Stimulated activated CD8-positive, alpha-beta memory T cell treated with anti-CD3 and anti-CD28 coated beads, Interleukin-4, amount 100 ng/mL, for 48 hours (primary cell): ENCODE results near the gene SLC6A7.
"Not testable (repeated sequence)": the region's sequence is repeated elsewhere in the genome, so short reads cannot be mapped to it uniquely, and the experiment has no call there.

Experiments used
- DNase-seq: peaks from one replicate; pipeline ENCODE4 v3.0.0-alpha.2; 2020

The SLC6A7 gene

DNA sequence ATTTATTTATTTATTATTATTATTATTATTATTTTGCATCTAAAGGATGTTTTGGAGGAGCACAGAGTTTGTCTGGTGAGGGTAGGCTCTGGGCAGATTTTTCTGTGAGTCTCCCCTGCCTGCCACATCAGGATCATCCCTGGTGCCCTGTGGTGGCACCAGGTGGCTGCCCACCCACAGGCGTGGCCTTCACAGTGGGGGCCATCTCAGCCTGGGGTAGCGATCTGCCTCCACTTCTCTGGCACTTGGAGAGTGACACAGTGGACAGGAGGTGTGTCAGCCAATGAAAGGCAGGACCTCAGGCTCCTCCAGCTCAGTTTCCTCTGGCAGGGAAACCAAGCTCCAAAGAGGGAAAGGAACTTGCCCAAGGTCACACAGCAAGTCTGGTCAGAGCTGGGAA is 30.0 kb downstream of the SLC6A7 start:
- DNase-seq: no peak

DNA sequence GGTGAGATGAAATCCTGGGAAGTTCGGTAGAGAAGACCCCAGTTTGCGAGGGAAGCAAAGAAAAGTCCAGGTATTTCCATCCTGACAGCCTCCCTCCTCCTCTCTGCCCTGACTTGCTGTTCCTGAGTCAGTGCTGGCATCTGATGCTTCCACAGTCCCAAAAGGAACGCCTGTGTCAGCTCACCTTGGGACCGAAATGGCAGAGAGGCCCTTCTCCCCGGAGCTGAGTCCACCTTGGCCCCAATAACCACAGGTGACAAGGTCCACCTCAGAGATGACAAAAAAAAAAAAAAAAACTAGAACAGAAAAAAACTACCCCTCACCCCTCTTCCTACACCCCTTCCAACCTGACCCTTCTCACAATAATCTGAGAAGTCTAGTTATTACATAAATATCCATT is 31.6 kb downstream of the SLC6A7 start:
- DNase-seq: no peak

DNA sequence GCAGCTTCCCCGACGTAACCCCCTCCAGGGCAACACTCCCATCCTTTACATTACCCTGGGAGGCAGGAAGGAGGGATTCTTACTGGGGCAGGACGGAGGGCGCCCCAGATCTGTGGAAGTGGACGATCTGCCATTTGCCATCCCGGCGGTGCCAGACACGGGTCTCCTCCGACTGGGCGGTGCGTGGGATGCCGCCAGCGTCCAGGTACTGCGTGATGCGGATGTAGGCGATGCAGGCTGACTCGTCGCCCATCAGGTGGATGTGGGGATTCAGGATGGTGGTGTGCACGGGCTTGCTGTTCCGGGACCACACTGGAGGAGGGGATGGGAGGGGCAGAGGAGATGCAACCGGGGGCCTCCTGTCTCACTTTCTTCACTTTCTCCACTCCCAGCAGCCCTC is 33.0 kb downstream of the SLC6A7 start:
- no peak for DNase-seq

DNA sequence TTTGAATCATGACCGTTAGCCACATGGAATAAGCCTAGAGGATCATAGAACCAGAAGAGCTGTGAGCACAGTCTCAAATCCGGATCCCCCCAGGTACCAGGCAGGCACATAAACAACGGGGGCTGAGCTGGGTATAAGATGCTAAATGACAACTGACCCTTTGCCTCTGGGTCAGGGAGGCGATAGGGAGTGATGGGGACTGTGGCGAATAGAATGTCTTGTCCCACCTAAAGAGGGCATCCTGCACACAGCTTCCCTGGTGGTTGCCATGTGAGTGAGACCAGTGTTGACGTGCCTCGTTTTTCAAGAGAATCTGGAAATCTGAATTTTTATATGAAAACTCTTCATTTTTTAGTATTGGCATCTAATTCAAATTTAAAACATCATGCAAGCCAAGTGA is 33.6 kb downstream of the SLC6A7 start:
- no peak for DNase-seq

DNA sequence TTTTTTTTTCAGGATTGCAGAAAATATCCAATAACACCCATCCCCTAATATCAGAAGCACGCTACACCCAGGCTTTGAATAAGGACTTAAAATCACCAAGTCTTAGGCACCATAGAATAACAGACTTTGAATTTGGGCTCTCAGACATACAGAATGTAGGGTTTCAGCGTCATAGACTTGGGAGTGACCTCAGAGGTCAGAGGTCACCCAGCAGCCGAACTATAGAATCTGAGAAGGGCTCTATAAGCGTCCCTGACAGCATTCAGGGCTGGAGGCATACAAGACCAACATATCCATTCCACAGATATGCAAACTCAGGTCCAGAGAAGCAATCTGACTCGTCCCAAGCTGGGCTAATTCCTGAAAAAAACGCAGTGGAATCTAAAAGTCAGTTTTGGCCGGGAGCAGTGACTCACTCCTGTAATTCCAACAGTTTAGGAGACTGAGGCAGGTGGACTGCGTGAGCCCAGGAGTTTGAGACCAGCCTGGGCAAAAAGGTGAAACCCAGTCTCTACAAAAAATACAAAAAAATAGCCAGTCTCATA is 34.7 kb downstream of the SLC6A7 start:
- no peak for DNase-seq

DNA sequence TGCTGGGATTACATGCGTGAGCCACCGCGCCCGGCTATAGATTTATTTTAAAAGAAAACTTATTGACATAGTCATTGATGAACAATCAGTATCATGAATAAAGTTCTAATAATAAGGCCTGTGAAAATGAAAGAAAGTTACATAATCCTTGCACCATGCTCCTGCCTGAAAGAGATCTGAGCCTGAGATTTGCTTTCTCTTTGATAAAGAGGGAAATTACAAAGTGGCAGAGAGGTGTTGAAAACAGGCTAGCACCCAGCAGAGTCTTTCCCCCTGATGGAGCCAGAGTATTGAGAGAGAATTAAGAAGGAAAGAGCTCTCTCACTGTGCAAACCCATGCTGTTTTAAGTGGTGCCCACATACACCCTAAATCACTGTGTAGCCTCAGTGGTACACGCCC is 37.2 kb downstream of the SLC6A7 start:
- DNase-seq: no peak

DNA sequence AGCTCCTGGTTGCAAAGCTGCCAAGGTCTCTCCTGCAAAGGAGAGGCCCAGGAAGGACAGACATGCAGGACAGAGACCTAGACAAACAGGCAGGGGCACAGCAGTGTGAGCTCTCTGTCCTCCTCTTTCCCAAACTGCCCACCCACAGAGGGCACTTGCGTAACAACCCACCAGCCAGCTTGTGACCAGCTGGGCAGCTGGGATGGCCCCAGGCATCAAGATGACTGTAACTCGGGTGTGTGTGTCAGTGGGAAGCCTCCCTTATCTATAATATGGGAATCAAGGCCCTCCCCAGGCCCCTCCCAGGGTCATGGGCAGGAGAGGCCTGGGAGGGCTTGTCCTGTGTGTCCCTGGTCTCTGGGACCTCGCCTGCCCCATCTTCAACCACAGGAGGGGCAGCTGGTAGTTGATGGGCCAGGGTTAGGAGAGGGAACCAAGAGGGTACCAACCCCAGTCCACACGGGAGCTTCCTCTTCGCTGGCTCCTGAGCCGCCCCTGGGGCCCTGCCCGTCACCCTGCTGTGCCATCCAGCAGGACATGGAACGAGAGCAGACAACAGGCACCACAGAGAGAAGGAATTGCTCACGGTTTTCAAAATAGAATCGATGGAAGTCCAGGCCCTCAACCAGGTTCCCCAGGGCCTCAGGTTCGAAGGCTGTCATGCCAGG is 37.9 kb downstream of the SLC6A7 start:
- no peak for DNase-seq

DNA sequence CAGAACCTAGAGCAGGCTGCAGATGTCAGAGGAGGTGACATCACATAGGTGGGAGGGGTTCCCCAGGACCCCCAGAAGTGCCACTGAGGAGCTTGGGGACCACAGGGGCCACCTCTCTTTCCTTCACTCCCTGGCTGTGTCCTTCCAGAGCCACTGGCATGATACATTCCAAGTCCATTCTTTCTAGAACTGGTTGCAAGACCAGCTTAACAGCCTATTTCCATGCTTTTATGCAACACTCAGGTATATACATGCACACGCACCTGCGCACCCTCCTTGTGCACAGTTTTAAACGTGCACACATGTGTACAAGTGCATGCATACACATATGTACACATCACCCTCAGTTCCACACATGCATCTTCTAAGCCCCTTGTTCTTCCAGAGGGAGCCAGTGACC is 39.7 kb downstream of the SLC6A7 start:
- no peak for DNase-seq

DNA sequence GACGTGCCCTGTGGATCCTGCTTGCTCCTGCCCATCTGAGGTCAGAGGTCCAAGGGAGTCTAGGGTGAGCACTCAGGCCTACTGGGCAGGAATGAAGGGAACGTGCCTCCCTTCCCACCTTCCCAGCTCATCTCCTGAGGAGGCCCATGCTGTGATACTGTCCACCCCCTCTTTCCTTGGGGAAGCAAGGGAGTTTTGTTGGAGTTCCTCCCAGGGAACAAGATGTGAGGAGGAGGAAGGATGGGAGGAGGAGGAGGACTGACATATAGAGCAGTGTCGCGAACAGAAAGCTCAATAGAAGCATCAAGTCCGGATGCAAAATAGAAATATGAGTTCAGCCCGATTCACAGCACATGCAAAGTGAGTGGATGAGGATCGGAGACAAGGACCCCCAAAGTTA is 41.0 kb downstream of the SLC6A7 start:
- no peak for DNase-seq

DNA sequence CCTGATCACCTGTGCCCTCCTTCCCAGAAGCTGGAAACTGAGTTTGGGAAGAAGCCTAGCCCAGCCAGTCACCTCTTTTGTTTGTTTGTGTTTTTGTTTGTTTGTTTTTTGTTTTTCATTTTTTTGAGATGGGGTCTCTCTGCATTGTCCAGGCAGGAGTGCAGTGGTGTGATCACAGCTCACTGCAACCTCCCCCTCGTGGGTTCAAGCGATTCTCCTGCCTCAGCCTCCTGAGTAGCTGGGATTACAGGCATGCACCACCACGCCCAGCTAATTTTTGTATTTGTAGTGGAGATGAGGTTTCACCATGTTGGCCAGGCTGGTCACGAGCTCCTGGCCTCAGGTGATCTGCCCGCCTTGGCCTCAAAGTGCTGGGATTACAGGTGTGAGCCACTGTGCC is 43.8 kb downstream of the SLC6A7 start:
- DNase-seq: not testable (repeated sequence)

DNA sequence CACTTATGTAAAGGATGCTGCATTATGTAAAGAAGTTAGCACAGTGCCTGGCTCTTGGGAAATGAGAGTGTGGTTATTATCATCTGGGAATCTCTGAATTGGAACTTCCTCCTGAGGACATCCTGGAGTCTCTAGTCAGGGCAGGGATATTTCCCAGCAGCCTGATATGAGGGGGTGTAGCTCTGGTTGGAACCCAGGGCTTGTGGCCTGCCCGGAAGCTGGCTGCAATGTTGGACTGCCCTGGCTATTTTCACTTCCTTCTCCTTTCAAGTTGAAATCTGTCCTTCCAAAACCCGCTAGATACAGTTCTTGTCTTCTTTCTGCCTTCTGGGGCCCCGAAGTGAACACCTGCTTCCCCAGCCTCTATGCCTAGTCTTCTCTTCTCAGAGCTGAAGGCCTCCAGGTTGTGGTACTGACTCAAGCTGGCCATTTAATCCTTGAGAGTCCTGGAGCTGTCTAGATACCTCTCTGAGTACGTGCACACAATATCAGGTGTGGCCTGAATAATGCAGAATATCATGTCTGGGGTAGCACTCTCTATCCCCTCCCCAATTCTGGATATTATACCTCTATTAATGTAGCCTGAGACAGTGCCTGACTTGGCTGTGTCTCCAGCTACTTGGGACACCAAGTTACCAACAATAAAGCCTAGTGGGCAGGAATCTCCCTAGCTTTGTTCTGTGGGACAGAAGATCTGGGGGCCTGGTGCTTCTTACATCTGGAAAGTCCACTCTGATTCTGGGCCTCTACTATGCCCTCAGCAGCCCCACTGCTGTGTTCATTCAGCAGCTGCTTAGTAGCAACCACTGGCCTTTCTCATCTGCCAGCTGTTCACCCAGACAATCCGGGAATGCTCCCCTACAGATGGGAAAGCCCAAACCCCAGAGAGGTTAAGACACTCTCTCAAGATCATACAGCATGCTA is 45.0 kb downstream of the SLC6A7 start:
- DNase-seq: no peak

DNA sequence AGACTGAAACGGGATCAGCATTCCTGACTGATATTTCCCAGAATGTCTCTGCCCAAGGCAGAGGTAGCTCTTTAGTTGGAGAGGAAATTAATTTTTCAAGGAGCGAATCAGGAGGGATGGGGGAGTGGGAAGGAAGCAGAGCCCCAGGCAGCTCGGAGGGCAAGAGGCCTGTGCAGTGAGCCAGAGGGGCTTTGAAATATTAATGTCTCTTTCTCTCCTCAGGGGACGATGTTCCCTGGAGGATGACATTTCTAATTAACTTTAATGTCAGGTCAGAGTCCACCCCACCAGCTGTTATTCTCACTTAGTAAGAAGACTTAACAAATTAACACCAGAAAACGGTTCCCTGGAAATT is 45.6 kb downstream of the SLC6A7 start:
- DNase-seq: no peak

DNA sequence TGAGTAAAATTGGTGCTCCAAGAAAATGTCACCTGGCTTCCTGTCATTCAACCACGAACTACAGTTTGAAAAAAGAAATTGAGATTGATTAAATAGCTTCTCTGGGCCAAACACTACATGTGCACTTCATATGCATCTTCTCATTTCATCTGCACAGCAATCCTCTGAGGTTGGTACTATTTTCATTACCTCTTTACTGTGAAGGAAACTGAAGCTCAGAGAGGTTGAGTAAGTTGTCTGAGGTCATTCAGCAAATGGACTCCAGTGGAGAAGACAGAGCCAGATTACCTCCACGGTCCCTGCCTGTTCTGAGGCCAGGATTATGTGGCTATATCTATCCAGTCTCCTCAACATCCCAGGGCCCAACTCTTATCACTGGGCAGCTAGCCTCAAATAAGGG is 46.5 kb downstream of the SLC6A7 start:
- DNase-seq: no peak

DNA sequence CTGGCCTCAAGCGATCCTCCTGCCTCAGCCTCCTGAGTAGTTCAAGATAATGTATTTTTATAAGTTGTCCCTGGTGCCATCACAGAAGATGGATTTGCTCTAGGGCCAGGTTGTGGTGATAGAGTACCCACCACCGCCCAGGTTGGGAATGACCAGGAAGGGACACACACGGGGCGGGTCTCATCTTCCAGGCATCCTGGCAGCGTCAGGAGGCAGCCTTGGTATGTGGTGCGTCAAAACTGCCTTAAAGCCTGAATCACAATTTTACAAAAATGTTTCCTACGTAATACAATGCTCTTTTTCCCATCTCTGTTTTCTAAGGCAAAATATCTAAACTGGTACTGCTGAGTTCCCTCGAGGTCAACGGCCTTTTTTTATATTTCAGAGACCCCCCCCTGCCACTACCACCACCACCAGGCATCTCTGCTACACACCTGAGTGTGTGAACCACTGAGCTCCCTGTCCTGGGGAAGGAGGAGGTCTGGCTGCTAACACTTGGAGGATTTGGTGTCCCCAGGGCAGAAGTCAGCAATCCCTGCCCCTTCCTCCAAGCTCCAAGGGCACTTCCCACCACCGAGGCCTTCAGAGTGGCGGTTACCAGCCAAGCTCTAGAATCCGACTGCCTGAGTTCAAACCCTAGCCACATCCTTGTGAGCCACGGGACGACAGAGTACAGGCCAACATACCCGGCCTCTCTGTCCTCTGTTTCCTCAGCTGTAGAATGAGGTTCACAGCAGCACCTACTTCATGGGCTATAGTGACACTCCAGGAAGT is 47.3 kb downstream of the SLC6A7 start:
- no peak for DNase-seq

DNA sequence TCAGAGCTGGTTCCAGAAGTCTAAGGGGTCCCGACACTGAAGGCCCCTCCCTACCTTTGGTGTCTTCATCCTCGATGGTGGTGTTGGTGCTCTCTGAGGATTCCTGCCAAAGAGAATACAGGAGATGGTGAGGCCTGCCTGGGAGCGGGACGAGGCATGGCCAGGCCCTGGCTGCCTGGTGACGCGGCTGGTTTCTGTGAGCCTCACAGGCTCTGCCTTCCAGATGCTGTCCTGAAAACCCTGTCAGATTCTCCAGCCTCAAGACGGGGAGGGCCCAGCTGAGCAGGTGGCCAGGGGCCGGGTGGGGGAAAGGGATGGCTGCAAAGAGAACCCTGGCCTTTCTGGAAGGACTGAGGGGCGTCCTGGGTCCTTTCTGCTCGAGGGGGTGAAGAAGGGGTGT is 48.8 kb downstream of the SLC6A7 start:
- DNase-seq: no peak

DNA sequence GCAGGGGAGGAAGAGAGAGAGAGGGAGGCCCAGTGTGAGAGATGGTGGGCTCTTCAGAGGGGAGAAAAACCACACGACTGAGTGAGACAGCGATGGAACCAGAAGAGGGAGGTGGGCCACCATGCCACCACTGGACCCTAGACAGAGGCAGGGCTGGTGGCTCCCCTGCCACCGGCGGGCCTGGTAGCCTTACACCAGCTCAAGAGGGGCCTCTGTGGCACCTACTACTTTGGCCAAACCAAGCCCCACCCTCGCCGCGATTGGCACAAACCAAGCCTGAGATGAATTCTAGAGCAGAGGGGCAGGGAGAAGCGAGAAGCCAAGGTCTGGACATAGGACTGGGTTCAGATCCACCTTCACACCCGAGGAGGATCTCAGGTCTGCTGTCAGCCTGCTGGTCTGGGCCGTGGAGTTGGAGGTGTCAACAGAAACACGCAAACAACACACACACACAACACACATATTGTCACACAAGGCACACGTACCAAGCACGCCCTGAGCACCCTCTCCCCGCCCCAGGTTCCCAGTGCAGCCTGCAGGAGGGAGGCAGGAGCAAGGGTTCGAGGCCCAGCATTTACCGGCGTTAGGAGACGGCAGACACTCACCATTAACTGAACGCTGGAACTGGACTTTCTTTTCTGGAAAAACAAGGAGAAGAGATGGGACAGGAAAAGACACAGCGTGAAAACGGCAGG is 49.4 kb downstream of the SLC6A7 start:
- DNase-seq: no peak

DNA sequence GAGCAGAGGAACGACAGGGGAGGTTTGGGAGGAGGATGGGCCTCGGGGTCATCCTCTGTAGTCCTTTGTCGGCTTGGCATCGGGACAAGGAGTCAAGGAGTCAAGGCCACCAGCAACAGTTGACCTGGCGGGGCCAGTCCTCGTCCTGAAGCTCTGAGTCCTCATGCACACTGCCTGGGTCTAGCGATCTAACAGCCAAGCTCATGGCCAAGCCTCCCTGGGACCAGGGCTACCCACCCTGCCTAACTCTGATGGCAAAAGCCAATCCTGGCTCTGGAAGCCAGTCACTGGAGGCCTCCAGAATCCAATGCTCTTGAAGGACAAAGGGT is 49.9 kb downstream of the SLC6A7 start:
- no peak for DNase-seq

DNA sequence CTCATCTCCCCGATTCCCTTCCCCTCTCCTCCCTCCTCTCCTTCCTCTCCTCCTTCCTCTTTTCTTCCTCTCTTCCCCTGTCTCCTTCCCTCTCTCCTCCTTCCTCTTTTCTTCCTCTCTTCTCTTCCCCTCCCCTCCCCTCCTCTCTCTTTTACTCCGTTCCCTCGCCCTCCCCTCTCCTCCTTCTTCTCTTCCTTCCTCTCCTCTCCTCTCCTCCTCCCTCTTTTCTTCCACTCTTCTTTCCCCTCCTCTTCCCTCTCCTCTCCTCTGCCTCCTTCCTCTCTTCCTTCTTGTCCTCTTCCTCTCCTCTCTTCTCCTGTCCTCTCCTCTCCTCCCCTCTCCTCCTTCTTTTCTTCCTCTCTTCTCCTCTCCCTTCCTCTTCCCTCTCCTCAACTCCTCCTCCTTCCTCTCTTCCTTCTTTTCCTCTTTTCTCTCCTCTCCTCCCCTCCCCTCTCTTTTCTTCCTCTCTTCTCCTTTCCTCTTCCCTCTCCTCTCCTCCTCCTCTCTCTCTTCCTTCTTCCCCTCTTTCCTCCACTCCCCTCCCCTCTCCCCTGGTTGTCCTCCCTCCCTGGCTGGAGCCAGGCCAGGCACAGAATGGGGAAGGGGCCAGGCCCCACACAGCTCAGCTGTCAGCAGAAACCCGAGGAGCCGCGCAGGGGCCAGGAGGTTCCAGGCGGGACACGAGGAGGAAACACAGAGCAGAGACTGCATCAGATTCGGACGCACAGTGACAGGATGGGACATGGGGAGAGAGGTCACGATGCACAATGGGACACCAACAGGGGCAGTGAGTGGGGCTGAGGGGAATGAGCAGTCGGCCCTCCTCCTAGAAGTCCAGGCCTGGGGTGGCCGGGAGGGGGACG is 51.7 kb downstream of the SLC6A7 start:
- DNase-seq: no peak

DNA sequence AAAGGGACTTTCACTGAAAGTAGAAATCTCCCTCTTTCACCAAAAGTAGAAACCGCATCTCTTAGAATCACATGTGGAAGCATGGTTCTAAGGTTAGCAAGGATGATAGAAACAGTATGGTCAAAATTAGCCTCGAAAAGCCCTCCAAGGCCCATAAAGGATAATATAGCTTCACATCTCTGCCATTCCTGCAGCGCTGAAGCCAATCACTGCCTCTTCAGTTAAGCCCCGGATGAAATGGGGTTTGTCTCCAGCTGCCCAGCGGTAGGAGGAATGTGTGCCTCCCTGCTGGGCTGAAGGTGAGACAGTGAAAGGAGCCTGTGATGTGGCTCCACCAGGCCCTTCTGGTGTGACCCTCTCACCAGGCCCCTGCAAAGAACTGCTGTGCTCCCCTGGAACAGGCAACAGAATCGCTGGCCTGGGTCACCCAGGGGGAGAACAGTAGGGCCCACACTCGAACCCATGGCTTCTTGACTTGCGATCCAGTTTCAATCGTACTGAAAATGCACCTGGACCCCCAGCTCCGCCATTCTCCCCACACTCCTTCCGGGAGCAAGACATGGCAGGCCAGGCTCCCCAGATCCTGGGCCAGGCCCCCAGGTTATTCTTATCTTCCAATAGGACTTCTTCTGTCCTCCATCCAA is 52.5 kb downstream of the SLC6A7 start:
- DNase-seq: no peak

DNA sequence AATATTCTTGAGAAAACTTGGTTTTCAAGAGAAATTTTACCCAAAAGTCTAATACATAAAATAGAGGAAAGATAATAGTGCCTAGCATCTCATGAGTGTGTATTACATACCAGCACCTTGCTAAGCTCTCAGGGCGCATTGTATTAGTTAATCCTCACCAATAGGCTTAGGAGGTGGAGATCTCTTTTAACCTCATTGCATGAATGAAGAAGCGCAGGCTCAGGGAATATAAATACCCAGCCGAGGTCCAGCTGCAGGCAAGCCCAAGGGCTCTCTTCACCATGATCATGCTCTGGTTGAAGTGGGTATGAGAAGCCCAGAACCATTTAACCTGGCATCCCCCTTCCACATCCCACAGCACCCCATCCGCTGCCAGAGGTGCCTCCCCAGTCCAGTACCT is 53.7 kb downstream of the SLC6A7 start:
- DNase-seq: no peak

DNA sequence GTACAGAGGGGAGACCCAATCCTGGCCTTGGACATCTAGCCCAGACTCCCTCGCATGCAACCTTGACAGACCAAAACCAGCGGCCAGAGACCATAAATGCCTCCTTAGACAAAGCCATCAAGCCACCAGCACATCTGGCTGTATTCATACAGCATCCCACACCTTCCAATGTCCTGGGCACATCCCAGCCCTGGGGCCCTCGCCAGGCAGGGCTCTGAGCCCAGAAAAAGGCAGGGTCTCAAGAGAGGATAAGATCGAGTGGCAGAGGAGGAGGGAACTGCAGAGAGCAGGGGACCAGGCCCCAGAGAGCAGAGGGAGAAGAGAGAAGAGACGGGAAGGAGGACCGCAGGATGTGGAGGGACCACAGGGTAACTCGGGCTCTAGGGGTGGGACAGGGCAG is 54.3 kb downstream of the SLC6A7 start:
- no peak for DNase-seq
